ENCODE results near the gene TEDC1.

The TEDC1 gene

GRCh38 chr14:105484997-105485393, 6.1 kb upstream of the TEDC1 start:
- 0 out of 2 replicates have a peak, but pooled peaks have one; percentile 30 for TF ChIP-seq PRDM10 (tag by site-specific recombination; IDR thresholded peaks at IDR 0.05)
- no peak for TF ChIP-seq PRDM6 (tag by site-specific recombination; IDR thresholded peaks at IDR 0.05)
- ChIA-PET POLR2A (no interaction called here), CTCF (interaction anchor here (1.3 to 1.7 kb wide), 2 partner anchors 14 to 43 kb away, joined by 4 read pairs; no protein-coding TSS in a partner anchor)
- H3K27ac ChIP-seq (ENCODE audit: extremely low read depth, low read depth, low read length), result no peak overlapping the region; the same call in 1 of the 2 replicates
- H3K4me3 ChIP-seq (ENCODE audit: low read depth, low read length), result no peak overlapping the region
- H3K9me3 ChIP-seq (ENCODE audit: control insufficient read depth, insufficient read depth, low read depth, low read length), result no peaks in the 10 kb centered on the region
- H3K4me1 ChIP-seq (ENCODE audit: control insufficient read depth, insufficient read depth, low read length), result peaks cover 10% of the 10 kb centered on the region
- H3K36me3 ChIP-seq (ENCODE audit: control insufficient read depth in 2 of 2, insufficient read depth in 1 of 2, low read length in 2 of 2), result no peaks in the 10 kb centered on the region

GRCh38 chr14:105485739-105486162, 5.3 kb upstream of the TEDC1 start:
- Histone ChIP-seq H3K36me3 (ENCODE audit: control insufficient read depth in 2 of 2, insufficient read depth in 1 of 2, low read length in 2 of 2) (no peaks in the 10 kb centered on the region), H3K9me3 (ENCODE audit: control insufficient read depth, insufficient read depth, low read depth, low read length) (no peaks in the 10 kb centered on the region), H3K4me3 (ENCODE audit: low read depth, low read length) (no peak overlapping the region), H3K4me1 (ENCODE audit: control insufficient read depth, insufficient read depth, low read length) (peaks cover 10% of the 10 kb centered on the region), H3K27ac (ENCODE audit: extremely low read depth, low read depth, low read length) (no peak overlapping the region)
- ChIA-PET CTCF (interaction anchor here (0.6 to 1.7 kb wide), 5 partner anchors 15 to 475 kb away, joined by 3 to 4 read pairs (median 4); no protein-coding TSS in a partner anchor), POLR2A (no interaction called here)
- TF ChIP-seq YY2 (tag by site-specific recombination; IDR thresholded peaks at IDR 0.05), result peak; percentile 76
- TF ChIP-seq ZNF324 (tag by site-specific recombination; IDR thresholded peaks at IDR 0.05), result no peak
- TF ChIP-seq ZNF26 (tag by site-specific recombination; IDR thresholded peaks at IDR 0.05), result no peak
- no peak for TF ChIP-seq ZNF174 (tag by site-specific recombination; IDR thresholded peaks at IDR 0.05)
- no peak for TF ChIP-seq ZNF791 (tag by site-specific recombination; IDR thresholded peaks at IDR 0.05)
- TF ChIP-seq ZBTB6 (tag by site-specific recombination; IDR thresholded peaks at IDR 0.05), result peak; percentile 35; the same call in 1 of the 2 replicates
- peak; percentile 80 for TF ChIP-seq KLF1 (tag by site-specific recombination; IDR thresholded peaks at IDR 0.05)
- TF ChIP-seq ZNF311 (tag by site-specific recombination; IDR thresholded peaks at IDR 0.05; ENCODE audit: borderline replicate concordance), result no peak
- no peak for TF ChIP-seq ZNF529 (tag by site-specific recombination; IDR thresholded peaks at IDR 0.05; ENCODE audit: insufficient replicate concordance)
- TF ChIP-seq PATZ1 (tag by site-specific recombination; IDR thresholded peaks at IDR 0.05), result peak; percentile 78
- no peak for TF ChIP-seq ZNF623 (tag by site-specific recombination; IDR thresholded peaks at IDR 0.05)
- TF ChIP-seq ZBTB20 (tag by site-specific recombination; IDR thresholded peaks at IDR 0.05), result peak; percentile 89
- no peak for TF ChIP-seq ZNF350 (tag by site-specific recombination; IDR thresholded peaks at IDR 0.05)
- no peak for TF ChIP-seq ZBTB10 (tag by site-specific recombination; IDR thresholded peaks at IDR 0.05)
- TF ChIP-seq ZNF16 (tag by site-specific recombination; IDR thresholded peaks at IDR 0.05; ENCODE audit: low read depth), result no peak
- peak; percentile 81 for TF ChIP-seq ZNF600 (tag by site-specific recombination; IDR thresholded peaks at IDR 0.05)
- TF ChIP-seq HIC1 (tag by site-specific recombination; IDR thresholded peaks at IDR 0.05), result no peak
